GM13976 (cell line): ENCODE measurements around the gene GPC5.
"Not testable (repeated sequence)": the region's sequence is repeated elsewhere in the genome, so short reads cannot be mapped to it uniquely, and the experiment has no call there.

Experiments
- DNase-seq: peaks from one replicate; pipeline ENCODE4 v3.0.0; 2012; ENCODE audit warnings: low spot score
- in situ Hi-C: fragments of 300-500 bp; cut with MboI; formaldehyde crosslinking; loops from one replicate; pipeline ENCODE4 v1.12.0; 2022; ENCODE audit warnings: low sequenced_read_pairs, mixed read lengths, inconsistent platforms; ENCODE audit not compliant: unreplicated experiment
- TF ChIP-seq, protein P1 (sequence below): IDR thresholded peaks from 2 replicates; pipeline ENCODE4 v1.5.1; 2012; ENCODE audit warnings: borderline replicate concordance, mild to moderate bottlenecking; ENCODE audit not compliant: insufficient read depth; ENCODE audit errors: extremely low read depth, missing control alignments, control extremely low read depth

Gene GPC5

DNA sequence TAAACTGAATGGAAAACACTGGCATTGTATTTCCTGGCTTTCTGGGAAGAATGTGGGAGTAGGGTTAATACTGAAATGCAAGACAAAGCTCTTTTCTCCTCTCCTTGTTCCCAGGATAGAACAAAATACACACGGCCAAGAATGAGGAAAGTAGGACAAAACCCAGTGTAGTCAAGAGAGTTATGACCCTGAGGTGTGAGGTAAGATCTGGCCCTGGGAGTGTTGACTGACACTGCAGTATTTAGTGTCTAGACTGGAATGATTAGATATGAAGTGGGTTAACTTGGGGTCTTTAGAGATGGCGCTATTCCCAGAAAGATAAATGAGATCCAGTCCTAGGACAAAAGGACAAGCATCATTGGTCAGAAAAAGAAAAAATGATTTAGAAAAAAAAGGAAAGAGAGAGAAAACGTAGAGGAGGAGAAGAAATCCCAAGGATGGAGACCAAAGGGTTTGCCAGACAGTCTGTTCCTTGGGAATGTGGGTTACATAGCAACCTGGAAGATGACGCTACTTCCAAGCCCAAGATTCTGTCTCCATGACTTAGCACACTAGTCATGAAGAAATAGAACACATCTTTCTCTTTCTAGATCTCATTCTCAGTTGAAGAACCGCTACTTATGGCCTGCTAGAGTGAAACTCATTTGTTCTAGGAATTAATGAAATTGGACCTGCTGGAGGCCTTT lies 1284.6 kb downstream of the GPC5 start:
- TF ChIP-seq, protein P1, sequence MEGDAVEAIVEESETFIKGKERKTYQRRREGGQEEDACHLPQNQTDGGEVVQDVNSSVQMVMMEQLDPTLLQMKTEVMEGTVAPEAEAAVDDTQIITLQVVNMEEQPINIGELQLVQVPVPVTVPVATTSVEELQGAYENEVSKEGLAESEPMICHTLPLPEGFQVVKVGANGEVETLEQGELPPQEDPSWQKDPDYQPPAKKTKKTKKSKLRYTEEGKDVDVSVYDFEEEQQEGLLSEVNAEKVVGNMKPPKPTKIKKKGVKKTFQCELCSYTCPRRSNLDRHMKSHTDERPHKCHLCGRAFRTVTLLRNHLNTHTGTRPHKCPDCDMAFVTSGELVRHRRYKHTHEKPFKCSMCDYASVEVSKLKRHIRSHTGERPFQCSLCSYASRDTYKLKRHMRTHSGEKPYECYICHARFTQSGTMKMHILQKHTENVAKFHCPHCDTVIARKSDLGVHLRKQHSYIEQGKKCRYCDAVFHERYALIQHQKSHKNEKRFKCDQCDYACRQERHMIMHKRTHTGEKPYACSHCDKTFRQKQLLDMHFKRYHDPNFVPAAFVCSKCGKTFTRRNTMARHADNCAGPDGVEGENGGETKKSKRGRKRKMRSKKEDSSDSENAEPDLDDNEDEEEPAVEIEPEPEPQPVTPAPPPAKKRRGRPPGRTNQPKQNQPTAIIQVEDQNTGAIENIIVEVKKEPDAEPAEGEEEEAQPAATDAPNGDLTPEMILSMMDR: no peak
- in situ Hi-C loops: no loop called here
- no peak for DNase-seq

DNA sequence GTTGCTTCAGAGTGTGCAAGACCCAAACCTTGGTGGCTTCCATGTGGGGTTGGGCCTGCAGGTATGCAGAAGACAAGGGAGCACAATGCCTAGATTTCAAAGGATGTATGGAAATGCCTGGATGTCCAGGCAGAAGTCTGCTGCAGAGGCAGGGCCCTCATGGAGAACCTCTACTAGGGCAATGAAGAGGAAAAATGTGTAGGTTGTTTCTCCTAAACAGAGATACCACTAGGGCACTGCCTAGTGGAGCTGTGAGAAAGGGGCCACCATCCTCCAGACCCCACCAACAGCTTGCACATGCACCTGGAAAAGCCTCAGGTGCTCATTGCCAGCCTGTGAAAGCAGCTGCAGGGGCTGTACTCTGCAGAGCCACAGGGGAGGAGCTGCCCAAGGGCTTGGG lies 1295.6 kb downstream of the GPC5 start:
- TF ChIP-seq, protein P1: no peak

DNA sequence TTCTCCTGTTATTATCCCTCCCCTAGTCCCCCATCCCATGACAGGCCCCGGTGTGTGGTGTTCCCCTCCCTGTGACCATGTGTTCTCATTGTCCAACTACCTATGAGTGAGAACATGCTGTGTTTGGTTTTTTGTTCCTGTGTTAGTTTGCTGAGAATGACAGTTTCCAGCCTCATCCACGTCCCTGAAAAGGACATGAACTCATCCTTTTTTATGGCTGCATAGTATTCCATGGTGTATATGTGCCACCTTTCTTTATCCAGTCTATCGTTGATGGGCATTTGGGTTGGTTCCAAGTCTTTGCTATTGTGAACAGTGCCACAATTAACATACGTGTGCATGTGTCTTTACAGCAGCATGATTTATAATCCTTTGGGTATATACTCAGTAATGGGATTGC lies 1297.4 kb downstream of the GPC5 start:
- in situ Hi-C loops: not testable (repeated sequence)

More for the DNA sequence above, 1295.6 kb downstream of the GPC5 start:
- DNase-seq: no peak
- in situ Hi-C loops: no loop called here

DNA sequence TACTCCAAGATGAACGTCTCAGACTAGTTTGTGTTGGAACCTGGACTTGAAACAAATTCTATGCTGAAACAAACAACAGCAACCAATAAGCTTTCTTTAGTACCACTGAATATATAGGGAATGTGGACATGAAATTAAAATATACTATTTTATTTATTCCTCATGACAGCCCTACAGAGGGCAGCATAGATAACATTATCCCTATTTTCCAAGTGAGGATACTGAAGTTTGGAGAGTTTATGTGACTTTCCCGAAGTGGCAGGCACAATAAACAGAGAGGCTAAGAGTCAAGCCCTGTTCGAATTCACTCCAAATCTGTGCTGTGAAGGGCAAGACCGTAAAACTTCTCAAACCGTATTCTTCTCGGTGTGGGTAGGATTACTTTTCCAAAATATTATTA lies 1318.3 kb downstream of the GPC5 start:
- no peak for DNase-seq
- in situ Hi-C loops: no loop called here

More for the DNA sequence above, 1297.4 kb downstream of the GPC5 start:
- DNase-seq: not testable (repeated sequence)

DNA sequence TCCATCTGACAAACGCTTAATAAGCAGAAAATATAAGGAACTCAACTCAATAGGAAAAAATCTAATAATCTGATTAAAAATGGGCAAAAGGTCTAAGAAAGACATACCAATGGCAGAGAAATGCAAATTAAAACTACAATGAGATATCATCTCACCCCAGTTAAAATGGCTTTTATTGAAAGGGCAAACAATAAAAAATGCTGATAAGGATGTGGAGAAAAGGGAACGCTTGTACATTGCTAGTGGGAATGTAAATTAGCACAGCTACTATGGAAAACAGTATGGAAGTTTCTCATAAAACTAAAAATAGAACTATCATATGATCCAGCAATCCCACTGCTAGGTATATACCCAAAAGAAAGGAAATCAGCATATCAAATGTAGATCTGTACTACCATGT lies 1319.4 kb downstream of the GPC5 start:
- no peak for DNase-seq
- in situ Hi-C loops: no loop called here

More for the DNA sequence above, 1318.3 kb downstream of the GPC5 start:
- TF ChIP-seq, protein P1: no peak

DNA sequence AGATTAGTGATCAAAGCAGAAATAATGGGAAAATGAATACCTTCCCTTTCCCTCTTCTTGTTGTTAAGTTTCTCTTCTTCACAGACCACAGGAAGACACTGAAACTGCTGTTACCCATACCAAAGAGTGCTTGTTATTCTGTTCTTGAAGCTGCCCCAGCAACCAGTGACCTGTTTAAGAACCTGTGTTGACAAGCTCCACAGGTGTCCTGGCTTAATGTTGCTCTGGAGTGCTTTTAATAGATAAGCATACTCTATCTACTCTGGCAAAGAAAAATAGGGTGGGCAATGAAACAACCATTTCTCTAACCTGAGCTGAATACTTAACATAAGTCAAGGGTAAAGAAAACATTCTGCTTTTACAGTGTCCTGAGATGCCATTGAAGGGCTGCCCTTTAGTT lies 1321.4 kb downstream of the GPC5 start:
- DNase-seq: no peak
- in situ Hi-C loops: no loop called here
- TF ChIP-seq, protein P1: no peak

More for the DNA sequence above, 1319.4 kb downstream of the GPC5 start:
- TF ChIP-seq, protein P1: no peak

DNA sequence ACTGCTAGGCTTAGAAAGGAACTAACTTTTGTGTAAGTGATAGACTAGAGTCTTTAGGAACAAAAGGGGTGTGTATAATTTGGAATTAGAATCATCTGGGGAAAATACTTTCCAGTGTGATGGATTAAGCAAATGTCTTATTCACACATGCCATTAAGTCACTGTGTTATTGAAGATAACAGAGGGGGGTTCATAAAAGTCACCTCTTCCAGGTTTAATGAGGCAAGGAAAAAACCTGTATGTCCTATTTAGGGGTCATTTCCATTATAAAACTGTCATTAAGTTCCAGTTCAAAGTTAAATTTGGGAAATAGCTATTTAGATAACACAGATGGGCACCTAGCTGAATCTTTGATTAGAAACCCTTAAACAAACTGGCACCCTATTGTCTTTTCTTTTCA lies 1323.2 kb downstream of the GPC5 start:
- TF ChIP-seq, protein P1: no peak
- DNase-seq: no peak
- in situ Hi-C loops: no loop called here
